Right hindlimb (tissue), 1 donor: Measurements from ENCODE around the gene ANKRD52.
A peak's percentile ranks its signal among the peaks of the same experiment; 100 is the strongest.
"Not testable (repeated sequence)": the region's sequence is repeated elsewhere in the genome, so short reads cannot be mapped to it uniquely, and the experiment has no call there.

Experiments used
- DNase-seq: peaks from one replicate; pipeline ENCODE4 v3.0.0-alpha.2; 2018

Gene ANKRD52

DNA sequence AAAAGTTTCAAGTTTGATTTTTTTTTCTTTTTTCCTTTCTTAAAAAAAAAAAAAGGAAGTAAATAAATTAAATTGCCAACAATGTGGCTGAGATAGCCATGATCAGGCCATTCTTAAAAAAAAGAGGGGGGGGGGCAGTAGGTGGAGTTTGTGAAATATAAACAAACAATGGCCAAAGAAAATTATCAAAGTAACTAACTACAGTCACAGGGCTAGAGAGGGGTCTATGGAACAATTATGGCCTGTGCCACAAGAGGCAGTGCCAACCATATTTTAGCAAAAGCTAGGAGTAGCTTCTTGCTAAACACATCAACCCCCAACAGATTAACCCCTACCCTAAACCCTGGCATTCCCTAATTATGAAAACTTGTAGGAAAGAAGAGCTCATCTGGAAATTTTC, 52.7 kb downstream of the ANKRD52 start:
- no peak for DNase-seq

DNA sequence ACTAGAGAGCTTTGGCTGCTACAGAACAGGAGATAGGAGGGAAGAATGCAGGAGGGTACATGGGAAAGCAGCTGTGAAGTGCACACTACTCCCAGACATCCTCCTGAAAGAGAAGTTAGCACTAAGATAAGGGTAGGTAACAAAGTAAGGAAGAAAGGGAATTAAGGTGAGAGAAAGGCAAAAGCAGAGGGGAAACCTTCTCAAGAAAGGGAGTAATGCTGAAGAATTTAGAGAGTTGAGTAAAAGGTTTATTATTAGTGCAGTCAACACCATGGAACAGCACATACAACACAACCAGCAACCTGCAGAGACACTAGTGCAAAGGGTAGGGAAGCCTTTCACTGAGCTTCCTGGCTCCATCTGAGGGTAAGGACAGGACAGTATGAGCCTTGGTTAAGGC, 53.9 kb downstream of the ANKRD52 start:
- no peak for DNase-seq

DNA sequence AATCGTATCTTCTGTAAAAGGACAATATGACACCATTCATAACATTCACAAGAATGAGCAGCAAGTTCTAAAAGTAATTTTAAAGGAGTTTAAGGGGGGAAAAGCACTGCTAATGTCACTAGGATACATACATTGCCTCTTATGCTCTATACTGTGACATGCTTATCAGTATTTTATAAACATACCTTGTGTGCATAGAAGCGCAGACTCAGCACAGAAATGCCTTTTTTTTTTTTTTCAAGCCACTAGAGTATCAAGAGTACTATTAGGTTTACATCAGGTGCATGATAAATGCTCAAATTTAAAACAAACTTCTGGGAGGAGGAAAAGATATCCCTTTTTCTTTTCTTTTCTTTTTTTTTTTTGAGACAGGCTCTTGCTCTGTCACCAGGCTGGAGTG, 55.3 kb downstream of the ANKRD52 start:
- DNase-seq, result no peak

DNA sequence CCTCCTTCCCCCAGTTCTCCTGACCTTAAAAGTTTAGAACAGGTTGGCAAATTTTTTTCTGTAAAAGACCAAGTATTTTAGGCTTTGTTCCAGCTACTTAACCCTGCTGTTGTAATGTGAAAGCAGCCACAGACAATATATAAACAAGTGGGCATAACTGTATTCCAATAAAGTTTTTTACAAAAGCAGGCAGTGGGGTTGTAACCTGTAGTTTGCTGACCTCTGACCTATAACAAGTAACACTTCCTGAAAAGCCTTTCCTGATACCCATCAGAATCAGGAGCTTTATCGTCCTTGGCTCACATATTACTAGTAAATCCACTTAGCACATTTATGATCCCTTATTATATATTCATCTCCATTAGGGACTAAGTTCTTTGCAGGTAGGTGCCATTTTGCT, 55.8 kb downstream of the ANKRD52 start:
- DNase-seq, result no peak

DNA sequence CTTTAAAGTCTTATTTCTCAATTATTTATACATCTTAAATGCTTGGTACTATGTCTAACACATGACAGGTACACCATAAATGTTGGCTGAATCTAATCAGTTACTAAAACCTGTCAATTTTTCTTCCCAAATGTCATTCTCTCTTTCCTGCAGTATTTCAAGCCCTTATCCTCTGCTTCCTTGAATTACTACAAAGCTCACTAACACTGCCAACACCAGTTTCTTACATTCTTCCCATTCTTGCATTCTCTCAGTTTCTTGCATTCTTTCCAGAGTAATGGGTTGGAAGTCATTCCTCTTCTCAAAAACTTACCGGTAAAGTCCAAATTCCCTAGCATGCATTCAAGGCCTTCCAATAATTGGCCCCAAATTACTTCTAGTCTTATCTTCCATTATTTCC, 59.3 kb downstream of the ANKRD52 start:
- no peak for DNase-seq

DNA sequence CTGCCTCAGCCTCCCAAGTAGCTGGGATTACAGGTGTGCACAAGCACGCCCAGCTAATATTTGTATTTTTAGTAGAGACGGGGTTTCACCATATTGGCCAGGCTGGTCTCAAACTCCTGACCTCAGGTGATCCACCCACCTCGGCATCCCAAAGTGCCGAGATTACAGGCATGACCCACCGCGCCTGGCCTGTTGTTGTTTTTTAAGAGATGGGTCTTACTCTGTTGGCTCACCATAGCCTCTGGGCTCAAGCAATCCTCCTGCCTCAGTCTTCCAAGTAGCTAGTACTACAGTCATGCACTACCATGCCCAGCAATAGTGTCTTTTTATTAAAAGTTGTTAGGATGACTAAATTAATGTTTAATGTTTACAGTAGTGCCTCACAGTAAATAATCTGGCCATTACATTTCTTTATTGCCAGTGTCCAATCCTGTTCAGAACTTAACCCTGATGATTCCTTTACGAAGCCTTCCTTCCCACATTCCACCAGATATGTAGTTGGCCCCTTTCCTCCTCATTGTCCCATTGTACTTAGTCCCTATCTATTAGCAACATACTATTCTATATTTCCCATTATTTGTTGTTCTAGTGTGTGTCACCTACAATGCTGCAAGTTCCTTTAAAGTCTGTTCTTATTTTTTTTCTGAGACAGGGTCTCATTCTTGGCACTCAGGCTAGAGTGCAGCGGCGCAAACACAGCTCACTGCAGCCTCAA, 60.1 kb downstream of the ANKRD52 start:
- no peak for DNase-seq

DNA sequence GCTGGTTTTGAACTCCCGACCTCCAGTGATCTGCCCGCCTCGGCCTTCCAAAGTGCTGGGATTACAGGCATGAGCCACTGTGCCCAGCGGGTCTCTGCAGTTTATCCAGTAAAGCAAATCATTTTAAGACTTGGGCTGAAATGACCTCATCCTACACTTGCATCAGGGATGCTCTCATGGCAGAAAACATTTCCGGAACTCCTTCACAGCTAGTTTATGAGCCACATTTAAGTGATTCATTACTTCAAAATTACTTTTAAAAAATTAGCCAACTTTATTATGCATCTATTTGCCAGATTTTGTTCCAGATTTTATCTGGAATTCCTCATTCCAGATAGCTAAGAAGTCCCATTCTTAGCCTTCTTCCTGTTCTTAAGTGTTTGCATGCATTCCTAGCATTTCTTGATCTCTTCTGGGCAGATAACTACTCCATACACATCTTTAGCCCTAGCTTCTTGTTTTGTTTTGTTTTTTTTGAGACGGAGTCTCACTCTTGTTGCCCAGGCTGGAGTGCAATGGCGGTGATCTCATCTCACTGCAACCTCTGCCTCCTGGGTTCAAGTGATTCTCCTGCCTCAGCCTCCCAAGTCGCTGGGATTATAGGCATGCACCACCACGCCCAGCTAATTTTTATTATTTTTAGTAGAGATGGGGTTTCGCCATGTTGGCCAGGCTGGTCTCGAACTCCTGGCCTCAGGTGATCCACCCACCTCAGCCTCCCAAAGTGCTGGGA, 61.2 kb downstream of the ANKRD52 start:
- not testable (repeated sequence) for DNase-seq

DNA sequence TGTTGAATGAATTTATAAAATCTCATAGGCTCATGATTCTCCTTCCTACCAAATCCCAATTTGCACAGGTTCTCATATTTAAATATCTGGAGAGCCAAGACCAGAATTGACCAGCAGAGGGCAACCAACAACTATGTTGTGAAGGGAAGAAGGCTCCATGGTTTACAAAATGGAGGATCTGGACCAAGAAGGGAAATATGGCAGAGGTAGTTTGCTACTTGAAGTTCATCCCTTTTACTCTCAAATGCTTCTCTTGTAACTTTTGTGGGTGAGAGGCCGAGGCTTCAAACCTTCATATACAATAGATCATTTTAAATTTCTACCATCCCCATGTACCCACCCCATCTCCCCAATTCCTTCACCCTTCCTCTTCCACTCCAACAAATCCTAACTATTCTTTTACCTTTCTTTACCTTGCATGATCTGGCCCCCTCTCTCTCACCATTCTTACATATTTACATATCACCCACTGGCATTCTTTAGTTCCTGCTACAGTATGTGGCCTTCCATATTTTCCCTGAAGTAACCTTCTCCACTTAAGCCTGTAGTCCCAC, 65.1 kb downstream of the ANKRD52 start:
- DNase-seq, result peak; percentile 79

DNA sequence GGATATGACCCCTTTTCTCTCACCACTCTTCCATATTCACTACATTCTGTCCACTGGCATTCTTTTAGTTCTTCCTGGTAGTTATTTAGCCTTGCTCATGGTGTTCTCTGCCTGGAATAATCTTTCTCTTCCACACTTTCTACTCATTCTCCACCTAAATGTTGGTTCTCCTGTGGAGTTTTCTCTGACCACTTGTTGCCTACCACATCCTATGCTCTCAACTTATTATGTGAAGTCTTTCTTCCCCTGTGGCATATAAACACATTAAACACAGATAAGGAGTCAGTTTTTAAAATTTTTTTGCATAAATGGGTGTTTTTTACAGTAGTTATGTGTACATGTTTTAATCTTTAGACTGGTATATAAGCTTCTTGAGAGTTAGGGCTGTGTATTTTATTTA, 65.6 kb downstream of the ANKRD52 start:
- no peak for DNase-seq

DNA sequence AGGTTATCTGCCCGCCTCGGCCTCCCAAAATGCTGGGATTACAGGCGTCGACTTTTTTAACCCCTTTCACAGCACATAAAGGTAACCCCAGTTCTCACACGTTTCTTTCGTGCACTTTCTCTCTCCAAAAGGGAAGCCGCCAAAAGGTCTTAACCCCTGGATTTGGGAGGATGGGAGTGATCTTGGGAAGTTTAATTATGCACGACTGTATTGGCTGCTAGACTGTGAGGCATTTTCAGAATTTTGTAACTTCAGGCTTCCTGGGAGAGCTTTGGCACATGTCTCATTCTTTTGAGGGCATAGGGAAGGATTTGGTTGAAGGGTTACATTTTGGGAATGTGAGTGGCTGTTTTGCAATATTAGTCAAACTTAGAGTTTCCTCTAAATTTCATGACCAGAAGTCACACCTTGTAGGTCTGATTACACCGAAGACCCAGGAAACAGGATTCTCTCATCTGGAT, 67.5 kb downstream of the ANKRD52 start:
- no peak for DNase-seq

DNA sequence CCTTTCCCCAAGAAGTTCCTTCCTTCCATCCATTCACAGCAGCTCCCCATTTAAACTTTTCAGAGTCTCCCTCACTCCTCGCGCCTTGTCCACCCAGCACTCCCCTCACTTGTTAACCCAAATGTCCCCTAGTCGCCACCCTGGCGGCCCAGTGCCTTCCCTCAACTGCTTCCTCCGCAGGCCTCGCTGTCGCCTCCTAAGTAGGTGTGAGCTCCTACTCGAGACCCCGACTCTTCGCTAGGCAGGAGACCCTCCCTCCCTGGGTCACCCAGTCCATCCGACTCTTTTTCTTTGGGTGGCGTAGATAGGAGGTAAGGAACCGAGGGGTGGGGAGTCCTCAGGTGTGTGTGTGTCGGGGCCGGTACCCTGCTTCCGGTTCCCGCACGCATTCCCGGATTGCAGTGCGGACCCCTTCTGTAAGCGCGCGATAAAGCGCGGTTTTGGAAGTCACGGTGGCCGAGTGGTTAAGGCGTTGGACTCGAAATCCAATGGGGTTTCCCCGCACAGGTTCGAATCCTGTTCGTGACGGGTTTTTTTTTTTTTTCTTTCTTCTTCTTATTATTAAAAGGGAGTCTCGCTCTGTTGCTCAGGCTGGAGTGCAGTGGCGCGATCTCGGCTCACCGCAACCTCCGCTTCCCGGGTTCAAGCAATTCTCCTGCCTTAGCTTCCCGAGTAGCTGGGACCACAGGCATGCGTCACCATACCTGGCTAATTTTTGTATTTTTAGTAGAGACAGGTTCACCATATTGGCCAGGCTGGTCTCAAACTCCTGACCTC, 68.1 kb downstream of the ANKRD52 start:
- DNase-seq, result peak; percentile 94

DNA sequence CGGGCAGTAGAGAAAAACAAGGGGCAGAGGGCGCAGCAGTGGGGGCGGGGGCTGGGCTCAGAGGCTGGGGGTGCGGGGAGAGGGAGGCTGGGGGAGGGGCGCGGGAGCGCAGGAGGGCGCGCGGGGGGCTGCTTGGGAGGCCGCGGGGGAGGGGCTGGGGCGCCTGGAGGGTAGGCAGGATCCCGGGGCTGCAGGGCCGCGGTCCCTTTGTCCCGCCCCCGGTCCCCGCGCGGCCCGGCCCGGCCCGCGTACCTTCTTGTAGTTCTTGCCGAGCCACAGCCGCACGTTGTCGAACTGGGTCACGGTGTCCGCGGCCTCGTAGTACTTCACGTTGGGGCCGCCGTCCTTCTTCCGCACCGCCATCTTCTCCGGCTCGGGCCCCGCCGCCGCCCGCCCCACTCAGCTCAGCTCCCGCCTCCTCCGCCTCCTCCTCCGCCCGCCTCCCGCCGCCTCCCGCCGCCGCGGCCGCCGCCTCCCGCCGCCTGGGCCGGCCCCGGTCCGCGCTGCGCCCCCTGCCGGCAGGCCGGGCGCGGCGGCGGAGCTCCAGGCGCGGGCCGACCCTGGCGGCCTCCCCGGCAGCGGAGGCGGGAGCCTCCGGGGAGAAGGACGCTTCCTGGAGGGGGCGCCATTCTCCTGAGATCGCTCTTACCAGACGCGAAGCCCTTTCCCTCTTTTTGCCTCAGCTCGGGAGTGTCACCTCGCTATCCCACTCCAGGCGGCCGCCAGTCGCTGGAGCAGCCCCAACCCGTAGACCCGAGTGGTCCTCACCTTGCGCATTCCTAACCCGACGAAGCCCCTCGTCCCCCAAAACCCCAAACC, 68.9 kb downstream of the ANKRD52 start, which contains the start of gene SMARCC2:
SMARCC2 (minus strand) TSS at position 385 of the 819 bp plus-strand sequence; CDS start at position 363, 22 bp downstream.
- peak; percentile 89 for DNase-seq

DNA sequence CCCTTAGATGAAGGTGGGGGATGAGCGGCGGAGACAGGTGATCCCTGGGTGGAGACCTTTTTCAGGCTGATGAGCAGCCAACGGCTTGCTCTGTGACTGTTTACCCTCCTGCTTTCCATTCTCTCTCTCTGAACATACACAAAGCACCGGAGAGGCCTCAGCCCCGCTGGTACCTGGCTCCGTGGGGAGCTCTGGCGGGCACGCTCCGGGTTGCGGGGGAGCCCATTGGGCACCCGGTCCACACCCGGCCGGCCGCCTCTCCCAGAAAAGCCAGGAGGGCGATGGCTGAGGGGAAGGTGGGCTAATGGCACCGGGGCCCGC, 69.4 kb downstream of the ANKRD52 start:
- no peak for DNase-seq

DNA sequence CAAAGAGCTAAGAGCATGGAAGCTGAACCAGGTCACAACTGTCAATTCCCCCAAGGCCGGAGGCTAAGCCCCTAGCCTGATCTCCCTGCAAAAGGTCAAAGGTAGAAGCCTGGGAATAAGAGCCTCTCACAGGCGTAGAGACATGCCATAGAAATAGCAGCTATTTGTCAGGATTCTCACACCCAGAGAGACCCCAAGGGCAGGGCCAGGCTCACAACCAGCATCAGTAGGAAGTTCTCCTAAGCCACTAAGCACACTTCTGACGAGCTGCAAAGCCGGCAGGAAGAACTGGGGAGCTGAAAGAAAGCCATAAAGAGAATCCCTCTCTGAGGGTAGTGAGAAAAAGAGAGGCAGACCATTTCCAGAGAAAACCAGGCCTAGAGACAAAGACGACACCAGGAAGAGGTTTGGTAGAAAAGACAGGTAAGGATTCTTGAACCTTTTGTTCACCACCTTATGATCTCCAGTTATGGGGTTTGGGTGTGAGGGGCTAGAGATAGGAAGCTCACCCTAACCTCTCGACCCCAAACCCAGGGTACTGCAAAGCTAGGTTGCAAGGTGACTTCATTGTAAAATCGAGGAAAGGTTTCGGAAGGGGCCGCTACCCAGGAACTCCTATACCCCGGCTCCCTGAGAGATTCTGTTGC, 69.9 kb downstream of the ANKRD52 start:
- DNase-seq, result no peak
